ENCODE measurements around the gene ASS1.
A peak's percentile ranks its signal among the peaks of the same experiment; 100 is the strongest.
"Not testable (repeated sequence)": the region's sequence is repeated elsewhere in the genome, so short reads cannot be mapped to it uniquely, and the experiment has no call there.

The ASS1 gene

GRCh38 chr9:130444565-130445221 lies at the start of gene ASS1:
Gene ASS1, plus strand, starts transcription at chr9:130444961. Its CDS starts 7,268 bp downstream, at chr9:130452229.
- DNase-seq (ENCODE audit: low read depth) = peak; percentile 37
- TF ChIP-seq CTCF (conservative IDR thresholded peaks at IDR 0.05; ENCODE audit: low read depth, low read length) = no peak
- H3K4me3 ChIP-seq (ENCODE audit: low read depth, low read length) = peak within 1 kb of the TSS; percentile 58

GRCh38 chr9:130395810-130396435 lies 48.8 kb upstream of the ASS1 start:
- no peak for TF ChIP-seq CTCF (conservative IDR thresholded peaks at IDR 0.05; ENCODE audit: low read depth, low read length)
- H3K4me3 ChIP-seq (ENCODE audit: low read depth, low read length) = no peak overlapping the region
- DNase-seq (ENCODE audit: low read depth) = no peak

GRCh38 chr9:130396581-130396980 lies 48.2 kb upstream of the ASS1 start:
- H3K4me3 ChIP-seq (ENCODE audit: low read depth, low read length) = no peak overlapping the region
- DNase-seq (ENCODE audit: low read depth) = no peak

GRCh38 chr9:130398487-130399240 lies 46.1 kb upstream of the ASS1 start:
- no peak for DNase-seq (ENCODE audit: low read depth)
- H3K4me3 ChIP-seq (ENCODE audit: low read depth, low read length) = no peak overlapping the region
- no peak for TF ChIP-seq CTCF (conservative IDR thresholded peaks at IDR 0.05; ENCODE audit: low read depth, low read length)

More at GRCh38 chr9:130396581-130396980, 48.2 kb upstream of the ASS1 start:
- TF ChIP-seq CTCF (conservative IDR thresholded peaks at IDR 0.05; ENCODE audit: low read depth, low read length) = no peak

- no peak for TF ChIP-seq CTCF (conservative IDR thresholded peaks at IDR 0.05; ENCODE audit: low read depth, low read length)
- no peak overlapping the region for H3K4me3 ChIP-seq (ENCODE audit: low read depth, low read length)
- no peak for DNase-seq (ENCODE audit: low read depth)
These were observed 45.0 kb upstream of the ASS1 start for GRCh38 chr9:130399768-130400167.

GRCh38 chr9:130400870-130401269 lies 43.9 kb upstream of the ASS1 start:
- H3K4me3 ChIP-seq (ENCODE audit: low read depth, low read length) = no peak overlapping the region
- DNase-seq (ENCODE audit: low read depth) = no peak
- no peak for TF ChIP-seq CTCF (conservative IDR thresholded peaks at IDR 0.05; ENCODE audit: low read depth, low read length)

- not testable (repeated sequence) for DNase-seq (ENCODE audit: low read depth); H3K4me3 ChIP-seq (ENCODE audit: low read depth, low read length)
These were observed 43.0 kb upstream of the ASS1 start for GRCh38 chr9:130401742-130402141.

All from choroid plexus epithelial cell (primary cell).